PFSK-1 (cell line): ENCODE data around the gene CC2D1B.

Experiments used
- POLR2AphosphoS5 ChIP-seq: IDR thresholded peaks from 2 replicates; pipeline ENCODE4 v1.6.1; 2012; ENCODE audit warnings: low read depth, mild to moderate bottlenecking, control low read depth, low read length, moderate library complexity
- SIN3A ChIP-seq: IDR thresholded peaks from 2 replicates; pipeline ENCODE4 v1.6.1; 2012; ENCODE audit warnings: mild to moderate bottlenecking, low read length, moderate library complexity, borderline replicate concordance; ENCODE audit not compliant: insufficient read depth
- TAF1 ChIP-seq: IDR thresholded peaks from 2 replicates; pipeline ENCODE4 v1.6.1; 2012; ENCODE audit warnings: low read length, control low read depth, borderline replicate concordance; ENCODE audit not compliant: insufficient read depth
- TF ChIP-seq, protein P1 (sequence below), 2 experiments: IDR thresholded peaks; 2 replicates each; pipeline versions ENCODE4 v1.6.1 to v1.8.0; 2011 to 2012; ENCODE audit warnings: low read depth in 2 of 2, low read length in 2 of 2, control low read depth in 1 of 2, inconsistent platforms in 1 of 2, mild to moderate bottlenecking in 1 of 2, moderate library complexity in 1 of 2; ENCODE audit not compliant: insufficient read depth in 1 of 2

DNA sequence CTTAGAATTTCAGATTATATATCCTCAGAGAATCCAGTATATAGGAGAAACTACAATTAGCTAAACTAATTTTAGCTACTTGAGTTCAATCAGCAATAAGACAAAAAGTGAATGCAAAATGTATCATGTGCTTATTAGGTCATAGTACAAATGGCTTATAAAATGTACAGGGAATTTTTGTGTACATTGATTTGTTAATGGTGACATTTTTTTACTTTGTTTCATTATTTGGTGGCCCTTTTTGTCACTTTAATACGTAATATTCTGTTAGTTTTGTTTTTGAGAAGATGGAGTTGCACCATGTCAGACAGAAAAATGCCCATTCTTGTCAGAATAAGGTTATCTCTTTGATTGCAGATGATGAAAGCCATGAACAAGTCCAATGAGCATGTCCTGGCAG is 33.6 kb downstream of the CC2D1B start:
- TF ChIP-seq TAF1 = no peak
- no peak for TF ChIP-seq SIN3A
- no peak for TF ChIP-seq POLR2AphosphoS5
- TF ChIP-seq, protein P1, sequence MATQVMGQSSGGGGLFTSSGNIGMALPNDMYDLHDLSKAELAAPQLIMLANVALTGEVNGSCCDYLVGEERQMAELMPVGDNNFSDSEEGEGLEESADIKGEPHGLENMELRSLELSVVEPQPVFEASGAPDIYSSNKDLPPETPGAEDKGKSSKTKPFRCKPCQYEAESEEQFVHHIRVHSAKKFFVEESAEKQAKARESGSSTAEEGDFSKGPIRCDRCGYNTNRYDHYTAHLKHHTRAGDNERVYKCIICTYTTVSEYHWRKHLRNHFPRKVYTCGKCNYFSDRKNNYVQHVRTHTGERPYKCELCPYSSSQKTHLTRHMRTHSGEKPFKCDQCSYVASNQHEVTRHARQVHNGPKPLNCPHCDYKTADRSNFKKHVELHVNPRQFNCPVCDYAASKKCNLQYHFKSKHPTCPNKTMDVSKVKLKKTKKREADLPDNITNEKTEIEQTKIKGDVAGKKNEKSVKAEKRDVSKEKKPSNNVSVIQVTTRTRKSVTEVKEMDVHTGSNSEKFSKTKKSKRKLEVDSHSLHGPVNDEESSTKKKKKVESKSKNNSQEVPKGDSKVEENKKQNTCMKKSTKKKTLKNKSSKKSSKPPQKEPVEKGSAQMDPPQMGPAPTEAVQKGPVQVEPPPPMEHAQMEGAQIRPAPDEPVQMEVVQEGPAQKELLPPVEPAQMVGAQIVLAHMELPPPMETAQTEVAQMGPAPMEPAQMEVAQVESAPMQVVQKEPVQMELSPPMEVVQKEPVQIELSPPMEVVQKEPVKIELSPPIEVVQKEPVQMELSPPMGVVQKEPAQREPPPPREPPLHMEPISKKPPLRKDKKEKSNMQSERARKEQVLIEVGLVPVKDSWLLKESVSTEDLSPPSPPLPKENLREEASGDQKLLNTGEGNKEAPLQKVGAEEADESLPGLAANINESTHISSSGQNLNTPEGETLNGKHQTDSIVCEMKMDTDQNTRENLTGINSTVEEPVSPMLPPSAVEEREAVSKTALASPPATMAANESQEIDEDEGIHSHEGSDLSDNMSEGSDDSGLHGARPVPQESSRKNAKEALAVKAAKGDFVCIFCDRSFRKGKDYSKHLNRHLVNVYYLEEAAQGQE (IDR thresholded peaks at IDR 0.05; ENCODE audit: insufficient read depth in 1 of 2, low read depth in 2 of 2, low read length in 2 of 2) = no peak
